Esophagus (tissue), 2 donors: Measurements from ENCODE around the gene CHD6. TPM values are rescaled to one million over a fixed set of nuclear protein-coding genes. Genes with fewer than 3 reads are reported as not detected.
A peak's percentile ranks its signal among the peaks of the same experiment; 100 is the strongest.

Experiments used
- H3K27ac ChIP-seq, 2 donors: one replicate each; pipeline ENCODE4 v1.5.1; 2013; ENCODE audit warnings: low read depth in 2 of 2, mild to moderate bottlenecking in 2 of 2, inconsistent platforms in 1 of 2, low read length in 1 of 2, moderate library complexity in 1 of 2
- H3K27me3 ChIP-seq, 2 donors: one replicate each; pipeline ENCODE4 v1.6.1; 2013; ENCODE audit warnings: low read length in 2 of 2, control low read depth in 1 of 2, mild to moderate bottlenecking in 1 of 2; ENCODE audit not compliant: insufficient read depth in 2 of 2, control insufficient read depth in 1 of 2
- H3K36me3 ChIP-seq, 2 donors: one replicate each; pipeline ENCODE4 v1.6.1; 2013; ENCODE audit warnings: low read length in 1 of 2; ENCODE audit not compliant: control insufficient read depth in 2 of 2, insufficient read depth in 2 of 2
- H3K4me1 ChIP-seq, 2 donors: one replicate each; pipeline ENCODE4 v1.6.1; 2013; ENCODE audit warnings: low read length in 1 of 2; ENCODE audit not compliant: control insufficient read depth in 2 of 2, insufficient read depth in 2 of 2
- H3K4me3 ChIP-seq, 2 donors: one replicate each; pipeline ENCODE4 v1.5.1; 2013; ENCODE audit warnings: low read length in 2 of 2, mild to moderate bottlenecking in 2 of 2, low read depth in 1 of 2, moderate library complexity in 1 of 2
- H3K9me3 ChIP-seq, 2 donors: one replicate each; pipeline ENCODE4 v1.6.1; 2013; ENCODE audit warnings: mild to moderate bottlenecking in 2 of 2, low read depth in 1 of 2, low read length in 1 of 2, moderate library complexity in 1 of 2; ENCODE audit not compliant: control insufficient read depth in 2 of 2, insufficient read depth in 1 of 2
- WGBS, 2 donors: extraction: QIAGEN DNeasy Blood & Tissue Kit; methylation state at CpG; one replicate each; pipeline ENCODE4 v1.1.7; 2013; 5-methylcytosine and 5-hydroxymethylcytosine counted together
- polyA plus RNA-seq, 2 donors: library from polyadenylated mRNA; stranded (reverse); fragments of 200-250 nt; gene quantifications; one replicate each; pipeline ENCODE4 v1.2.3, GENCODE V29; 2013
- donor health status: healthy with polysubstance abuse.
- donor health status: Bipolar disorder and iron deficiency.

The CHD6 gene
- polyA plus RNA-seq, 2 donors = 4.4 to 9.2 TPM

DNA sequence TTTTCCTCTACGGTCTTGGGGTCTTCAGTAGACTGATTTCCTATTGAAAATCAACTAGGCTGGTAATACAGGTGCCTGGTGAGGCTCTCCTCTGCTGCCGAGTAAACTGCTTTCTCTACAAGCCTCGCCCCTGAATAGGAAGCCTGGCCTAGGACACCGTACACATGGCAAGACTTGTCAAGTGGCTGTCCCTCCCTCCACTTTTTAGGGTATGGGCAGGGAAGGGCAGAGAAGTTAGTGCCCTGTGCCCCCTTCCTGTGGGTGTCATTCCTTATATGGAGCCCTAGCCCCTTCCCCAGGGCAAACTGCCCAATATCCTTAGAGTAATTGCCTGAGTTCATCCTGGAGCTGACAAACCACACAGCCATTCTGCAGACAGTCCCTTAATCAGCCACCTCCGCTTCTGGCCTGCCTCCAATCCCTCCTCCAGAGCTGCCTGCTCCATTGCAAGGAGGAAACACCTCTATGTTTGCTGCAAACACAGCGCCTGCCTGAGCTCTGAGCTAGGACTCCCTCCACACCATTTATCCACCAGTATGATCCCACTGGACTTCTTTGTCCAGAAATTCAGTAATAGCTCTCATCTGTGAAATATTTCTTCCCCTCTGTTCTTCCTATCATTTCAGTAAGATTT is 93.1 kb downstream of the CHD6 start:
- no peaks in the 10 kb centered on the region for H3K9me3 ChIP-seq
- H3K36me3 ChIP-seq = peaks cover 0 to 2% of the 10 kb centered on the region in 2 donors
- H3K4me1 ChIP-seq = peaks cover 0 to 4% of the 10 kb centered on the region in 2 donors
- peak overlapping the region in 1 of 2 donors; percentile 60 for H3K27ac ChIP-seq
- no peaks in the 10 kb centered on the region for H3K27me3 ChIP-seq
- 41 to 43% methylated on average over 6 of the region's 6 CpGs for WGBS, 2 donors
- no peak overlapping the region for H3K4me3 ChIP-seq

DNA sequence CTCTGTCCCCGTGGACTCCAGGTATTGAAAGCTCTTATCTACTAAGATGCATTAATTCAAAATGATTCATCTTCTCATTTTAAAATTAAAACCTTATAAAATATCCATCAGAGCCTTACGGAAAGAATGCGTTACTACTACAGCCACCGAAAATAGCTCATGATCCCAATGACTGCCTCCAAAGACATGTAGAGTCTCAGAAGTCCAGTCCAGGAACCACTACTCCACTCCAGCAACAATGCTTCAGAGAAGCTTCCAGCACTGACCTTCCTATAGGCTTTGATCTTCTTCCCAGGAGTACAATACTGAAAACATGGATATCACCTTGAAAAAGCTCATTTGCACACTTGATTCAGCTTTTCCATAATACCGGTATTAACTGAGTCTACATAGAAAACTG is 94.3 kb downstream of the CHD6 start:
- peaks cover 0 to 4% of the 10 kb centered on the region in 2 donors for H3K4me1 ChIP-seq
- H3K9me3 ChIP-seq = no peaks in the 10 kb centered on the region
- H3K27ac ChIP-seq = no peak overlapping the region
- H3K4me3 ChIP-seq = no peak overlapping the region
- H3K36me3 ChIP-seq = no peaks in the 10 kb centered on the region
- H3K27me3 ChIP-seq = no peaks in the 10 kb centered on the region
- WGBS, 2 donors = 94% methylated on average over 5 of the region's 5 CpGs

DNA sequence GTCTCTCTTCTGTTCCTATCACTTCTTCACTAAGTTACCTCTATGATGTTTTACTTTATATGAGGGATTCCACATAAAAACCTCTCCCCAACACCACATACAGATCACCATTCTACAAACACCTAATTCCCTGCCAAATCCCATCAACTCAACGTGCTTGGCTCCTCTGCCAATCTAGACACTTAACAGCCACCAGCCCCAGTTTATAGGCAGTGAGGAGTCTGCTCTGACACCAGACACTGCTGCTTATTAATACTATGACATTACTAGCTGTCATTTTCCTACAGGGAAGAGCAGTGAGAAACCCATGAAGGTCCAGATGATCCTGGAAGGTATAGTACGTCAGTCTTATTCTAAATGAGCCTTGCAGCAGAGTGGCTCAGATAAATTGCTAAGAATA is 104.3 kb downstream of the CHD6 start:
- H3K4me3 ChIP-seq = no peak overlapping the region
- peaks cover 0 to 9% of the 10 kb centered on the region in 2 donors for H3K36me3 ChIP-seq
- no peaks in the 10 kb centered on the region for H3K9me3 ChIP-seq
- 80 to 85% methylated on average over 2 of the region's 2 CpGs for WGBS, 2 donors
- peaks cover 2 to 3% of the 10 kb centered on the region in 2 donors for H3K4me1 ChIP-seq
- H3K27ac ChIP-seq = no peak overlapping the region
- H3K27me3 ChIP-seq = no peaks in the 10 kb centered on the region

DNA sequence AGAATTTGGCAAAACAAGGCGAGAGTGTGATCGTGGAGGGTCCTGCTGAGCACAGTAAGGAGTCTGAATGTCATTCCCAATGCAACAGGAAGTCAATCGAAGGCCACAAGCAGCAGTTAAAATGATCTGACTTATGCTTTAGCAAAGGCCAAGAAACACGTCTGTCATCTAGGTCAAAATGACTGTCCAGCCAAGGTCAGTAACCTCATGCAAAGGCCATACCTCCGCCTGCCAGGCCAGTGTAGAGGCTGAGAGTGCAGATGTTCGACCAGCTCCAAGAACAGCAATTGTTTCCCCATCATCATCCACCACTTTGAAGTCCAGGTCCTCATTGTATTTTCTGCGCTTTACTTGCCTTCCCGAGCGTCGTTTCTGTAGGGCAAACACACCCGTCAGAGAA is 105.6 kb downstream of the CHD6 start:
- H3K27ac ChIP-seq = no peak overlapping the region
- peaks cover 0 to 9% of the 10 kb centered on the region in 2 donors for H3K36me3 ChIP-seq
- 82 to 90% methylated on average over 11 of the region's 11 CpGs for WGBS, 2 donors
- no peaks in the 10 kb centered on the region for H3K27me3 ChIP-seq
- peaks cover 2 to 3% of the 10 kb centered on the region in 2 donors for H3K4me1 ChIP-seq
- H3K9me3 ChIP-seq = no peaks in the 10 kb centered on the region
- H3K4me3 ChIP-seq = no peak overlapping the region

DNA sequence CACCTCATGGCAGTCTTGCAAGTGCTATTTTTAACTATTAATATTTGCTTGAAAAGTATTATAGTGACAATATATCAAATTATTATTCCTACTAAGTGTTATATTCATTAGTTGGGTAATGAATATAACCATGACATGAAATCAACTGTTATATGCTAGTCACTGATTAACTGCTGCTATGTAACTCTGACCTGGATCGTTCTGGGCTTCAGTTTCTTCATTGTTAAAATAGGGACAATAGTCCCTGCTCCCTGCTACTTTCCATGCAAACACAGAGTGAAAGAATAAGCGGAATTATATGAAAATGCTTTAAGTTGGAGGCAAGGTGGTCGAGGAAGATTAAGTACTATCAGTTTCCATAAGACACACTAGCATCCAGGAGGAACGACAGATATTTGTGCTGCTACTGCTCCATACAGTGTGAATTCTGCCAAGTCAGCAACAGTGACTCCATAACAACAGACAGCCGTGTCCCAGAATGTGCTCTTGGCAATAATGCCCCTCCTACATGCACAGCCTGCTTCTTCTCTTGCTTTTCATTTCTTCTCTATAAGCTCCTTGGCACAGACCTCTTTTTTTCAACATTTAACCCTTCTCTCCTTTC is 107.2 kb downstream of the CHD6 start:
- 67% methylated on average over 5 of the region's 5 CpGs for WGBS, 2 donors
- H3K27me3 ChIP-seq = no peaks in the 10 kb centered on the region
- H3K9me3 ChIP-seq = no peaks in the 10 kb centered on the region
- H3K4me1 ChIP-seq = peaks cover 2 to 3% of the 10 kb centered on the region in 2 donors
- H3K4me3 ChIP-seq = no peak overlapping the region
- H3K36me3 ChIP-seq = peaks cover 0 to 9% of the 10 kb centered on the region in 2 donors
- no peak overlapping the region for H3K27ac ChIP-seq

DNA sequence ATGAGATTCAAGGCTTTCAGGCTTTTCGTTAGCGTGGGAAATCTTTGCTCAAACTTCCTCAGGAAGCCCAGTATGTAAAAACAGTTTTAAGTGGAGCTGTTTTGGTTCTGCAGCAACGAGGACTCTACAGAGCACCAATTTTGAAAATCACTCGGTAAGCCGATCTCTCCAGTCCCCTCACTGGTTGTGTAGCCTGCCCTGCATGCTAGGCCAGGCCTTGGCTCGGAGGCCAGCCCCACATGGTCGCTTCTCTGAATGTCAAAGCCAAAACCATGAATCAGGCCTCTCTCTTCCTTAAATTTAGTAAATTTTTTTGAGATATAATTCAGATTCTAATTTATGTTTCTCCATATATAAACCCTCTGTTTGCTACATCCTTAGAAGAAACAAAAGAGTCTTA is 108.0 kb downstream of the CHD6 start:
- Histone ChIP-seq H3K9me3 (no peaks in the 10 kb centered on the region), H3K4me1 (peaks cover 2 to 3% of the 10 kb centered on the region in 2 donors), H3K27ac (peak overlapping the region in 1 of 2 donors; percentile 9), H3K36me3 (peaks cover 0 to 9% of the 10 kb centered on the region in 2 donors), H3K4me3 (no peak overlapping the region), H3K27me3 (no peaks in the 10 kb centered on the region)
- 62 to 71% methylated on average over 7 of the region's 7 CpGs for WGBS, 2 donors

DNA sequence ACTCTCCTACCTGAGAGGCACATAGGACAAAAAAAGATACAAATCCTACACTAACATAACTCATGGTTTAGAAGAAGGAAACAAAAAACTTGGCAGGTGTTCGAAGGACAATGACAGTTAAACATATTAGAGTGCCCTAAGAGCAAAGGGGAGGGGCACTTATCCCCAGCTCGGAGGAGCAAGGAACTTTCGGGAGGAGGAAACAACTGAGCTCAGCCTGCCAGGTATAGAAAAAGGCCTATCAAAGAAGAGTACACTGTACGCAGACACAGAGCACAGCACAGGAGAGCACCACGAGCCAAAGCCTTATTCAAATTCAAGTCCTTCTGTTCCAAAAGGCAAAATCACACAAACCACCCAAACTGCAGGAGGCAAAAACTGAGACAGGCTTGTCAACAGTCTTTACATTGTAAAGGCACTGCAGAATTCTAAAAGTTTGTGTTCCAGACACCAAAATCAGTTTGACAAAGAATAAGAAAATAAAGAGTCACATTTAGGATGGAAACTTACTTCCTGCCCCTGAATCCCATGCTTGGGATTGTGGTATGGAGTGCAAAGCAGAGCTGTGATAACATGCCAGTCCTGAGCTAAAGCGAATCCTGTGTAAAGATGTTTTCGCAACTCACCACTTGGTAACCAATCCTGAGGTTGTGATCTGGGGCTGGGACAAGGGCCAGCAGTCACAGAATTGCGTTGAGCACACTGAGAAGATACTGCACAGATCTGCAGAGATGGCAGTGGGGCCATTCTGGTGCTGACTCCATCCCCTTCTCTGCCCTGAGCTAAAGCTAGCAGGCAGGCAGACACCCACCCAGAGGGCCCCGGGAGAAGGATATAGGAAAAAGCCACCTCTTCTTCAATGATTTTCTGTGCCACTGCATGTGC is 108.6 kb downstream of the CHD6 start:
- Histone ChIP-seq H3K9me3 (no peaks in the 10 kb centered on the region), H3K27ac (peak overlapping the region; percentile 5 to 31), H3K36me3 (peaks cover 0 to 8% of the 10 kb centered on the region in 2 donors), H3K4me1 (peaks cover 2 to 3% of the 10 kb centered on the region in 2 donors), H3K4me3 (no peak overlapping the region), H3K27me3 (no peaks in the 10 kb centered on the region)
- 41 to 42% methylated on average over 9 of the region's 9 CpGs for WGBS, 2 donors

DNA sequence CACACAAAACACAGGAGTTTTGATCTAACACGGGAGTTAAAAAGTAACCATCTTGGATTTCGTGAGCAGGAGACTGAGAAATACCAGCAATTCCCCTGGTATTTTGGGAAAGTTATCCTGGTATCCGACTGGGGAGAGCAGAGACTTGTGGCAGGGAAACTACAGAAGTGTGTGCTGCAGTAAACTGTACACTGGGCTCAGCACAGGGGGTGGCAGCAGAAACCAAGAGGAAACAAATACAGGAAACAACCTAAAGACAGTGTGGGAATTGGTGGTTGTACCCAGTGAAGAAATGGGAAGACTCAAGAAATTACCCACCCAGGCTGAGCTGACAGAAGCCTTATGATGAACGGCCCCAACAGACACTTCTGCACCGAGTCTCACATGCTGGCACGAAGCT is 109.8 kb downstream of the CHD6 start:
- Histone ChIP-seq H3K9me3 (no peaks in the 10 kb centered on the region), H3K27me3 (no peaks in the 10 kb centered on the region), H3K27ac (no peak overlapping the region), H3K4me3 (no peak overlapping the region), H3K4me1 (peaks cover 2 to 3% of the 10 kb centered on the region in 2 donors), H3K36me3 (peaks cover 0 to 4% of the 10 kb centered on the region in 2 donors)
- WGBS, 2 donors = 46 to 60% methylated on average over 6 of the region's 6 CpGs

DNA sequence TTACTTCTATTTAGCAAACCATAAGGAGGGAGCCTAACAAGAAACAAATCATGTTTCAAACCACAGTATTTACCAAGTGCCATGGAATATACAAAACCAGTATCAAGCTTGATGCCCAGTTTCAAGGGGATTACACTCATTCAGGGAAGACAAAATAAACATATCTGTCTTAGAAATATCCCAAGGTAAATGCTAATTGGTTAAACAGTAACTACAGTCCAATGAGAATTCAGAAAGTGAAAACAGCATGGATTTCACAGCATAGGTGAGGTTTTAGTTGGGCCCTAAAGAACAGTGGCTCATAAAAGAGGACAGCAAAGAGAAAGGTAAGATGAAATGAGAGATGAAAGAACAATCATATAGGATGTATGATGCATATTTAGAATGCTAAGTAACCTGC is 110.3 kb downstream of the CHD6 start:
- Histone ChIP-seq H3K9me3 (no peaks in the 10 kb centered on the region), H3K36me3 (peaks cover 0 to 4% of the 10 kb centered on the region in 2 donors), H3K4me3 (no peak overlapping the region), H3K27ac (no peak overlapping the region), H3K4me1 (peaks cover 2 to 3% of the 10 kb centered on the region in 2 donors), H3K27me3 (no peaks in the 10 kb centered on the region)
